Epidermal melanocyte (primary cell): Measurements from ENCODE around the gene WDFY2.
"Not testable (repeated sequence)": the region's sequence is repeated elsewhere in the genome, so short reads cannot be mapped to it uniquely, and the experiment has no call there.

Source experiments
- DNase-seq: peaks from one replicate; pipeline ENCODE4 v3.0.0; 2011; ENCODE audit warnings: low spot score; ENCODE audit not compliant: insufficient read length

The WDFY2 gene, protein sequence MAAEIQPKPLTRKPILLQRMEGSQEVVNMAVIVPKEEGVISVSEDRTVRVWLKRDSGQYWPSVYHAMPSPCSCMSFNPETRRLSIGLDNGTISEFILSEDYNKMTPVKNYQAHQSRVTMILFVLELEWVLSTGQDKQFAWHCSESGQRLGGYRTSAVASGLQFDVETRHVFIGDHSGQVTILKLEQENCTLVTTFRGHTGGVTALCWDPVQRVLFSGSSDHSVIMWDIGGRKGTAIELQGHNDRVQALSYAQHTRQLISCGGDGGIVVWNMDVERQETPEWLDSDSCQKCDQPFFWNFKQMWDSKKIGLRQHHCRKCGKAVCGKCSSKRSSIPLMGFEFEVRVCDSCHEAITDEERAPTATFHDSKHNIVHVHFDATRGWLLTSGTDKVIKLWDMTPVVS

DNA sequence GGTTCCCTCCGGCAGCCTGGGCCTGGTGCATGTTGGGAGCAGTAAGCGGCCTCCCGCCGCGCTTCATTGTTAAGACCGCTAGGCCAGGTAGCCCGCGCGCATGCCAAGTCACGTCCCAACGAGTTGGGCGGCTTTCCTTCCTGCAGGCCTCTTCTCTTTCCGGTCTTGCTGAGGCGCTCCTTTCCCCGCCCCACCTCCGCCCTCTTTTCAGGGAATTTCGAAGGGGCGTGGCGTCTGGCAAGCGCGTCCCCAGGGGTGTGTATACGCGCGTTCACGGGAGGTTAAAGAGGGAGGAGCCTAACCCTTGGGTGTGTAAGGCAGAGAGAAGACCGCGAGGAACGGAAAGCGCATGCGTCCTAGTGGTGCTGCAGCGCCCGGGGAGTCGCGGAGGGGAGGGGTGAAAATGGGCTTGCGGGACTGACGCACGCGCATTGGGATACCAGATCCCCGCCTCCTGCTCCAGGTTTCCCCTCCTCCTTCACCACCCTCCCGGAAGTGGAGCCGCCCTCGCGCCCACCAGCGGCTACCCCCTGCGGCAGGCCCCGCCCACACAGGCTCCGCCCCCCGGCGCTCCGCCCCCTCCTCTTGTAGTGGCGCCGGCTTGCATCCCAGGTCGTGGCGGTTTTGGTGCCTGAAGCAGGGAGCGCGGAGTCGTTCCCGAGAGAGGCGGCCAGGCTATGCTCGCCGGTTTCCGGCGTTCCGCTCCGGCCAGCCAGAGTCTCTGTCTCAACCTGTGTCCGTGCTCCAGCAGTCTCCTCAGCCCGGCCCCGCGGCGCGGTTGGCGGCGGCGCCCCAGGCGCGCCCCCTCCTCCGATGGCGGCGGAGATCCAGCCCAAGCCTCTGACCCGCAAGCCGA, at the start of gene WDFY2:
TSS of gene WDFY2 (plus strand) at position 588 of the 856 bp plus-strand sequence. CDS start at position 814, 226 bp downstream.
- DNase-seq = peak; percentile 79

DNA sequence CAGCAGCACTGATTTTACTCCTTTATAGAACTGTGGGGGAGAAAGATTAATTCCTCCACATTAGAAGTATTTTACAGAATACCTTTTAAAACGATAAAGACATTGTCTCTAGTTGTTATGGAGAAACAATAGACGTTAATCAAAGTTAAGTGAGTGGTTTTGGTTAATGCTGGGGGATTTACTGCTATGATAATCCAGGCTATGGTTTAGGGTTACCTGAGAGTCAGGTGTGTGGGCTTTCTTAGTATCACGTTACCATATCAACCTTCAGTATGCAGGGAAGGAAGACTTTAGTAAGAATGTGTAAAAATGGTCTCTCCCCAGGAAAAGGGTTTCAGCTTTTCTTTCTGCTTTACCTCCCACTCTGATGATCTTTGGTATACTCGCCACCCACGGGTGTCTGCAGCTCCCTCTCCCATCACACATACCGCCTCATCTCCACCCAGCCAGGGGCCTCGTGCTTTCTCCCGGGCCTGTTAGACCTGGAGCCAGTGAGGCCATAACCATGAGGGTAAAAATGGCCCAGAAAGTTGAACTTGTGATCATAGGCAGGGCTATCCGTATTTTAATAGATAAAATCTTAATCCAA, 45.6 kb upstream of the WDFY2 start:
- DNase-seq = no peak

DNA sequence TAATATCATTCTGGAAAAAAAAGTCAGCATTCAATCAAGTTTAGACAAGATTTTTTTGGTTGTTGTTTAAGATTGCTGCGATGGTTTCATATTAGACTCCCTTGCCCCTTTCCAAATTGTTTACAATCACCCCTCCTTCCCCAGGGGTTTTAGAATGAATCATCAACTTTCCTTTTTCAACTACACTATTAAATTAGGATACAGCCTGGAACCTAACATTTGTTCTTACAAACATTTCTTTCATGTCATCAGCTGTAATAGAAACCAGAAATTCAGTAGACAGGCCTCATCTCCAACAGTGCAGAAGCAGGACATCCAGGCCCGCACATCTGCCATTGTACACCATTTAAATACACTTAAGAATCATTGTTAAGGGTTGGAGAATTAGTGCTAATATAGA, 44.4 kb upstream of the WDFY2 start:
- DNase-seq = no peak

DNA sequence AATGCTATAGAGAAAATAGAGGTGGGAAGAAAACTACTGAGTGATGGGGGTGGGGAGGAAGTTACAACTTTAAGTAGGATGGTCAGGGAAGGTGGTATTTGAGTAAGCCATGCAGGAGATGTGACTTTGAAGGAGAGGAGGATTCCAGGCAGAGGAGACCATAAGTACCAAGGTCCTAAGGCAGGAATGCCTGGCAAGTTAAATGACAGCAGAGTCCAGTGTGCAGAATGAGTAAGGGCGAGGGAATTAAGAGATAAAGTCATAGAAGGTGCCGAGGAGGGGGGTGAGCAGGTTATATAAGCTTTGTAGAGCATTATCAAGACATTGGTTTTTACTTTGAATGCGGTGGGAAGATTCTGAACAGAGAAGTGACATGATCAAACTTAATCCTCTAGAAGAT, 43.2 kb upstream of the WDFY2 start:
- no peak for DNase-seq

DNA sequence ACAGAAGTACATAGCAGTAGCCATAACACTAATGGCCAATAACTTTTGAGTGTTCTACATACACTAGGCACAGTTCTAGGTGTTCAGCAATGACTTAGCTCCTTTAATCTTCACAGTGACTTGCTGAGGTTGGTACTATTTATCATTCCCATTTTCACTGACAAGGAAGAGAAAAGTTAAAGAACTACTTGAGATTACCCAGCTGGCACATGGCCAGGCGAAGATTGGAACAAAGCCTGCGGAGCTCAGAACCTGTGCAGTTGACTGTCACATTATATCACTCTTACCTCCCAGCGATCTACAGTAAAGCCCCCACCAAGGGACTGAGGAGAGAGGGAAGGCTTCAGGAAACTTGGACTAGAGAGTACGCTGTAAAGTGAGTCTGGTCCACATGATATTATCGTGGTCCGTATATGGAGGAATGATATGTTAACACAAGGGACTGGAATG, 42.4 kb upstream of the WDFY2 start:
- DNase-seq = no peak

DNA sequence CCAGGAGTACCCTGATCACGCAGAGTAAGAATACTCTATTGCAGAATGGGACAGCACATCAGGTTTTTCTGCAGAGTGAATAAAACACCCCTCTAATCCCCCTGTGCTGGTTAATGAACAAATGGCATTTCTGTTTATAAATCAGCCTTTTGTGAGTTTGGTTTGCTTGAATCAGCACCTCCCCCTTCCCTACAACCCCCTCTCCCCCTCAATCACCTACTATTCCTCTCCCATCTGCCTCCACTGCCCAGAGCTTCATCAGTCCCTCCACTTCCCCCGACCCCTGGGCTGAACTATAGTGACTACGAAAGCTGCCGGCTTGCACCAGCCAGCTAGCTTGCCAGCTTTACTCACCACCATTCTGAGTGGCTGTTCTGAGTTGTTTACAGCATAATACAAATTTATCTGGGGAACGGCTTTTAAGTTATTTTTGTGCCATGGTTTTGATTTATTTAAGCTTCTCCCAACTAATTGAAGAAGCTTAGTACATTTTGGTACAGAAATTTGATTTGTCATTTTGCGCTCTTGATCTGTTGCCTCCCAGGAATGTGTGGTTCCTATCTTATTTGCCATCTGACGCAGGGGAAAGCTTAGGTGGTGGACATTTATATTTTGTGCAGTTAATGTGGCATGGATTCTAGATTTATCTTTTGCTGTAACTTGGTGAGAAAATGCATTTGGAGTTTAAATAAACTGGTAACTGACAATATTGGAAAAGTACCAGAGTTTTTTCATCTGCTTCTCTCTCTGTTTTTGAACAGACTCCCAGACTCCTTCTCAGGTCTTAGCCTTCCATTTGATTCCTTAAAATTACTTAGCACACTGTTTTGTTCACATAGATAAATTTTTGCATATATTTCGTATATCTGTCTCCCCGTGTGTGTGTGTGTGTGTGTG, 41.7 kb upstream of the WDFY2 start:
- no peak for DNase-seq

DNA sequence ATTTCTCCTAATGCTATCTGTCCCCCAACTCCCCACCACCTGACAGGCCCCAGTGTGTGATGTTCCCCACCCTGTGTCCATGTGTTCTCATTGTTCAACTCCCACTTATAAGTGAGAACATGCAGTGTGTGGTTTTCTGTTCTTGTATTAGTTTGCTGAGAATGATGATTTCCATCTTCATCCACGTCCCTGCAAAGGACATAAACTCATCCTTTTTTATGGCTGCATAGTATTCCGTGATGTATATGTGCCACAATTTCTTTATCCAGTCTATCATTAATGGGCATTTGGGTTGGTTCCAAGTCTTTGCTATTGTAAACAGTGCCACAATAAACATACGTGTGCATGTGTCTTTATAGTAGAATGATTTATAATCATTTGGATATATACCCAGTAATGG, 38.8 kb upstream of the WDFY2 start:
- not testable (repeated sequence) for DNase-seq

DNA sequence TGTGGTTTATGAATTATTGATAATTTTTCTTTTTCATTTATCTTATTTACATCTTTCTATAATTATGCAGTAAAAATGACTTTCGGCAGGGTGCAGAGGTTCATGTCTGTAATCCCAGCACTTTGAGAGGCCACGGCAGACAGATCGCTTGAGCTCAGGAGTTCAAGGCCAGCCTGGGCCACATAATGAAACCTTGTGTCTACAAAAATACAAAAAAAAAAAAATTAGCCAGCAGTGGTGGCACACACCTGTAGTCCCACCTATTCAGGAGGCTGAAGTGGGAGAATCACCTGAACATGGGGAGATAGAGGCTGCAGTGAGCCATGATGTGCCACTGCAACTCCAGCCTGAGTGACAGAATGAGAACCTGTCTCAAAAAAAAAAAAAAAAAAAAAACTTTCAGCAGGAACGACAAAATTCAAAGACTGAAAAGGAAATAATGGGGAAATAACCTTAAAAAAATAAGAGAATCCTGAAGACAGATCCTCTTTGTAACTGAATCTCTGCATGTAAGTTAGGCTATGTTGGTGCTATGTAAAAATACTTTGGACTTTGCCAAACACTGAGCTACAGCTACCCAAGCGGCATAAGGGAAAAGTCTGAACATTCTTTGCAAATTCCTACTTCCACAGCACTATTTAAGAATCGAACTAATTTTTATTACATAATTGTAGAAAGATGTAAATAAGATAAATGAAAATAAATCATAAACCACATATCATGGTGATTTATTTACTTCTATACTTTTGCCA, 36.7 kb upstream of the WDFY2 start:
- DNase-seq = no peak

DNA sequence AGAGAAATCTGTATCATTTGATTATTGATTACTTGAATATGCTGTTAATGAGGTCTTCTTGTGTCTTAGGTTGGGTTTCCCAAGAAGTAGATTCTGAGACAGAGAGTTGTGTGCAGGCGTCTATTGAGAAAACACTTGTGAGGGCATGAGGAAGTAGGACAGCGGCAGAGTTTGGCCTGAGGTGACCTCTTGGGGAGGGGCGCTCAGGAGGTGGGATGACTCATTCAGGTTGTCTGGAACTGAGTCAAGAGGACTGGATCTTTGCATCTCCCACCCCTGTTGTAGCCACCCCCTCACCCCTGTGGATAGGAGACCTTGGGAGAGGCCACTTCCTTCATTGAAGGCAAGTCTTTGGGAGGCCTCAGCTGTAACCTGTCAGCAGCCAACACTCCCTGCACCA, 35.2 kb upstream of the WDFY2 start:
- no peak for DNase-seq

DNA sequence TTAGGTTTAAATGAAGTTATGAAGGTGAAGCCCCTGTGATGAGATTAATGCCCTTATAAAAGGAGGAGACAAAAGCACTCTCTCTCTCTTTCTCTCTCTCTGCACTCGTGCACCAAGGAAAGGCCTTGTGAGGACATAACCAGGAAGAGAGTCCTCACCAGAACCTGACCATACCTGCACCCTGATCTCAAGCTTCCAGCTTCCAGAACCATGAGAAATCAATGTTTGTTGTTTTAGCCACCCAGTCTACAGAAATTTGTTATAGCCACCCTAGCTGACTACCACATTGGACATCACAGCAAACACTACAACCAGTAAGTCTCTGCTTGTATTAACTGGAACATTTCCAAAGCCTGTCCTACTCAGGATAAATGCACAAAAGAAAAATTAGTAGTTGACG, 34.7 kb upstream of the WDFY2 start:
- no peak for DNase-seq

DNA sequence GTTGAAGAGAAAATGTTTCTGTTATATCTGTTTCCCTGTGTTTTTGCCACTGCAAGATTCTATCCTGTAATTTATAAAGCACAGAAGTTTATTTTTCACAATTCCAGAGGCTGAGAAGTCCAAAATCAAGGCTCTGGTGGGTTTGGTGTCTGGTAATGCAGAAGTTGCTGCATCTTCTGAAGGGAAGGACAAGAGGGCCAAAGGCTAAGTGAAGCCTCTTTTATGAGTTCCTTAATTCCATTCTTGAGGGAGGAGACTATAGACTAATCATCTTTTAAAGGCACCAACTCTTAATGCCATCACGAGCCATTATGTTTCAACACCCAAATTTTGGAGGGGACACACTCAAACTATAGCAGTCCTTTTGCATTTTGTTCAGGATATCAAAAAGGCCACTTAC, 34.1 kb upstream of the WDFY2 start:
- no peak for DNase-seq

DNA sequence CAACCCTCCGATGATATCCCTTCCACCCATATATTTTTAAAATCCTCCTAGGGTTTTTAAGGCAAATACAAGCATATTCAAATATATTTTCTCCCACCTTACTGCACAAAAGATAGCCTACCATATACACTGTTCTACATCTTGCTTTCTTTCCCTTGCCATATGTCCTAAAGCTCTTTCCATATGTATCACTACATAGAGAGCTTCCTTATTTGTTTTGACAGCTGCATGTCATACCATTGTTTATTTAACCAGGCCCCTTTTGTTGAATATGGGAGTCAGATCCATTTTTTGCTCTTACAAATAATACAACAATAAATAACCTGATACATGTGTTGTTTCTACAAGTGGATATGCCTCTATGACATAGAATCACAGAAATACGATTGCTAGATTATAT, 32.8 kb upstream of the WDFY2 start:
- DNase-seq = no peak

DNA sequence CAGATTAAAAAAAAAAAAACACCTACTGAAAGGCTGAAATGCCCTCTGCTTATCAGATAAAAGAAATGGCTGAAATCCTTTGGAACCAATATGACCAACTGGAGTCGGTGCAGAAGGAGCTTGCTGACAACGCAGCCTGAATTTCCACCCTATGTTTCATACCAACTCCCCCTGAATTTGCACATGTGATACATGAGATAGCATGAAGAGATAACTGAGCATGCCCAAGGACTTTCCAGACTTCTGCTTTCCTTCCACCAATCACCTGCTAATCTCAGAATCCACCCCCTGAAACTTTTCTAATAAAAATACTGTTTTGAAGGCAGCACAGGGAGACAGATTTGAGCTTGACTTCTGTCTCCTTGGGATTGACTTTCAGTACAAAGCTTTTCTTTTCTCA, 32.2 kb upstream of the WDFY2 start:
- no peak for DNase-seq

DNA sequence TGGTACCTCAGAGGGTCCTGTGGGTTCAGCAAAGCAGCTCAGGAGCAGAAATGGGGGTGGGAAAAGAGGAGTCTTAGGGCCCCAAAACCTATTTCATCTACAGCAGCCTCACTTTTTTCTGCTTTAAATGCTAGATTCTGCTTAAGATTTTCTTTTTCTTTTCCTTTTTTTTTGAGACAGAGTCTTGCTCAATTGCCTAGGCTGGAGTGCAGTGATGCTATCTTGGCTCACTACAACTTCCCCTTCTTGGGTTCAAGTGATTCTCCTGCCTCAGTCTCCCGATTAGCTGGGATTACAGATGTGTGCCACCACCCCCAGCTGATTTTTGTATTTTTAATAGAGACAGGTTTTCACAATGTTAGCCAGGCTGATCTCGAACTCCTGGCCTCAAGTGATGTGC, 30.7 kb upstream of the WDFY2 start:
- DNase-seq = no peak

DNA sequence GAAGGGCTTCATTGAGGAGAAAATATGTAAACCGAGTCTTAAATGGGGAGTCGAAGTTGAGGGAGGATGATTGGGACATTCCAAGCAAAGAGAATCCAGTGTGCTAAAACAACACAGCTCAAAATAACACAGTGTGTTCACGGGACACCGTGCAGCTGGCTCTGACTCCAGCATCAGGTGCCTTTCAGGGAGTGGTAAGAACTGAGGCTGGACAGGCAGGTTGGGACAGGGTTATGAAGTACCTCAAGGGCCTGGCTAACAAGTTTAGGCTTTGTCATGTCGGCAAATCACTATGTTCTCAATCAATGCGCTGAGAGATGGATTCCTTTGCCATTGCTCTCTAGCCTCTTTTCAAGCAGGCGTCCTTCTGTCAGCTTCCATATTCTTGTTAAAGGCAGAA, 27.5 kb upstream of the WDFY2 start:
- DNase-seq = no peak

DNA sequence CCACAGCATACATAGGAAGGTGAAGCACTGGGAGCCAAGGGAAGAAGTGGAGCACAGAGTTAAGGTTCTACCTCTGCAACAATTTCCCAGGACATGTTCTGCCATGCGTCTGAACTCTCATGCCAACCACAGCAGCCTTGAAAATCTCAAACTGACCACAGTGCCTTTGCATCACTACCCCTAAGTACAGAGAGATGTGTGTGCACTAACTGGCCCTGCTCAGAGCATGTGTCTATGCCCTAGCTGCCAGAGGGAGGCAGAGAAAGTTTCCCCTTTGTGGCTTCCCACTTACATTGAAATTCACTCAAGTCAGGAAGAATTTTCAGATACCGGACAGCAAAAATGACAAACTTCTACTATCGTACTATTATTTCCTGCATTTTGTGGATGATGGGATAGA, 26.8 kb upstream of the WDFY2 start:
- DNase-seq = no peak

DNA sequence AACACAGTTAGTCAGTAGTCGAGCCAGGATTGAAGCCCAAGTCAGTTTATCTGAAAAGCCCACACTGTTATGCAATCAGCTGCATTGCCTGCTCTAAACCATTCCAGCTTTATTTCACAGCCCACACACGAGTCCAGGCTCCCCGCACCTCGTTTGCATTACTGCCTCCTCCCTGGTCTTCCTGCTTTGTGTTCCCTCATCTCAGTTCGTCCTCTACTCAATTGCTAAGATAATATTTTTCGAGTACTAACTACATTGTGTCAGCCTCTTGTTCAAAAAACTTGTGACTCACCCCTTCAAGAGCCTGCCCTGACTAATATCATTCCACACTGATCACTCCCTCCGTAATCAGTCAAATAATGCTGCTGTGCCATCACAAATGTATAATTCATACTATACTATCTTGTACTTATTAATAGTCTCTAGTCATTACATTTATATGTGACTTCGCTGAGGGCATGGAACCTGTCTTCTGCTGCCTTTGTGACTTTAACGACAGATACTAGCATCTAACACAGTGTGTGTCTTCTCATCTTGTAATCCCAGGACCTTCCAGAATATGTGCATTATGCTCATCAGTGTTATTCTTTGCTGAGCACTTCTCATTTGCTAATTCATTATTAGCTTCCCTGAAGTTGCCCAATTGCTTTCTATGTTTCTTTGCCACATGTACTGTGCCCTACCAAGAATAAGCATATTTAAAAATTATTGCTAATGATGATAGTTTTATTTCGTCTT, 26.2 kb upstream of the WDFY2 start:
- no peak for DNase-seq

DNA sequence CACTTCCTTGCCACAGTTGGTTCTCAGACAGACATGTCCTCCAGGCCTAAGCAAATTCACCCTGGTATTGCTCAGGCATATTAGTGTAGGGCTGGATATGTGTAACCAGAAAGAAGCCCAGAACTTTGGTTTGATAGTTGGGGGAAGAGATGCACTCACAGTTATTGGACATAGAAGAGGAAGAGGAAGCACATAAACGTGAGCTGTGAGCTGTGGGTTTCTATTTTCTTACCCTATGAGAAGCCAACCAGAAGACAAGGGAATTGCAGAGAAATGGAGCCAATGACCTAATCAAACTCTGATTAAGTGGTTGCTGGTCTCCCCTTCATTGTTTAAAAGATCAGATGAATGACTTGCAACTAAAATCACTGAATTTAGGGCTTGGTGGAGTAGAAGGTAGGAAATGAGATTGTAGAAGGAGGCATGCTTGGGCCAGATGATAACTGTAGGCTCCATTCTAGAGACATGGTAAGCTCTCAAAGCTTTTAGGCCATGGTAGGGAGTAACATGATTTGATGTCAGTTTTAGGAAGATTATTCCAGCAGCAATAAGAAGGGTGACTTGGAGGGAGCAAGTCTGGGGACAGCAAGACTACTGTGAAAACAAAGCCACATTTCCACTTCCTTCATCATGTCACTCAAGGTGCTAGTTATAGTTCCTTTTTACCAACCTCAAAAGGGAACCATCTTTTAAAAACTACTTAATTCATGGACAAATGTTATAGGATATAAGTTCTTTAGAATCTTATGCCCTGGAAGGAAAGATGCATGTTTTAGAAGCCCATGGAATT, 24.1 kb upstream of the WDFY2 start:
- no peak for DNase-seq
